Immature natural killer cell (primary cell): ENCODE data around the gene DOCK1. TPM values are rescaled to one million over a fixed set of nuclear protein-coding genes. Genes with fewer than 3 reads are reported as not detected.

Experiments used
- DNase-seq, 3 donors: peaks; one replicate each; pipeline ENCODE4 v3.0.0; 2022; ENCODE audit warnings: mixed read lengths in 1 of 3
- H3K27ac Mint-ChIP-seq, 6 donors: one replicate each; pipeline ENCODE4 v1.8.0; 2020; ENCODE audit warnings: mixed read lengths in 6 of 6, mild to moderate bottlenecking in 5 of 6, inconsistent platforms in 4 of 6, moderate library complexity in 3 of 6
- H3K27me3 Mint-ChIP-seq, 3 donors: one replicate each; pipeline ENCODE4 v1.8.0; 2020 to 2021; ENCODE audit warnings: low read depth in 3 of 3, mild to moderate bottlenecking in 3 of 3, mixed read lengths in 3 of 3, moderate library complexity in 3 of 3, inconsistent platforms in 1 of 3
- H3K36me3 Mint-ChIP-seq, 3 donors: one replicate each; pipeline ENCODE4 v1.8.0; 2020; ENCODE audit warnings: mixed read lengths in 3 of 3, inconsistent platforms in 2 of 3, mild to moderate bottlenecking in 2 of 3
- H3K4me1 Mint-ChIP-seq, 2 donors: one replicate each; pipeline ENCODE4 v1.8.0; 2020; ENCODE audit warnings: inconsistent platforms in 2 of 2, mild to moderate bottlenecking in 2 of 2, mixed read lengths in 2 of 2, moderate library complexity in 1 of 2
- H3K4me3 Mint-ChIP-seq, 5 donors: one replicate each; pipeline ENCODE4 v1.8.0; 2020; ENCODE audit warnings: mild to moderate bottlenecking in 5 of 5, mixed read lengths in 5 of 5, inconsistent platforms in 3 of 5, moderate library complexity in 3 of 5
- H3K9me3 Mint-ChIP-seq, 6 donors: one replicate each; pipeline ENCODE4 v1.8.0; 2020; ENCODE audit warnings: mild to moderate bottlenecking in 6 of 6, mixed read lengths in 6 of 6, inconsistent platforms in 4 of 6, moderate library complexity in 3 of 6
- polyA plus RNA-seq, 3 donors: library from polyadenylated mRNA; unstranded; fragments of 300-500 nt; fragmentation: Illumina TruSeq; gene quantifications; one replicate each; pipeline ENCODE4 v1.2.3, GENCODE V29; 2021

DOCK1 gene
- polyA plus RNA-seq, 3 donors from 2014 or later = 0.37 TPM; not detected in 2

DNA sequence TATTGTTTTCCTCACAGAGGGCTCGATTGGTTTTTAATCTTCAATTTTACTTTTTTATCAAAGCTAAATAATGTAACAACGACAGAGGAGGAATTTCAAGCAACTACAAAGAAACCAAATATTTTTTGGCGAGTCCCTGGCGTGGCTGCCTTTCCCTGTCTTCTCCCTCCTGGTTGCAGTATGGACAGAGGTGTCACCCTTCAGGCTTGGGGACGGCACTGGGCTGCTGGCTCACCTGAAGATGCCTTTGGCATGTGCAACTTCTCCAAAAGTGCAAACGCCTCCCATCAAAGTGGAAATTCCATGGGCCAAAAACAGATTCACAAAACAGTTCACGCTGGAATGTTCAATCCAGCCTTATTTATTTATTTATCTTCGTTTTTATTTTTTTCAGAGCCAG, 51.9 kb downstream of the DOCK1 start:
- Mint-ChIP-seq H3K4me3 (no peak overlapping the region), H3K9me3 (peaks cover 0 to 3% (median 0%) of the 10 kb centered on the region in 6 donors), H3K27ac (no peak overlapping the region), H3K4me1 (peaks cover 3 to 7% of the 10 kb centered on the region in 2 donors), H3K27me3 (peaks cover 0 to 3% (median 2%) of the 10 kb centered on the region in 3 donors), H3K36me3 (no peaks in the 10 kb centered on the region)
- no peak for DNase-seq

DNA sequence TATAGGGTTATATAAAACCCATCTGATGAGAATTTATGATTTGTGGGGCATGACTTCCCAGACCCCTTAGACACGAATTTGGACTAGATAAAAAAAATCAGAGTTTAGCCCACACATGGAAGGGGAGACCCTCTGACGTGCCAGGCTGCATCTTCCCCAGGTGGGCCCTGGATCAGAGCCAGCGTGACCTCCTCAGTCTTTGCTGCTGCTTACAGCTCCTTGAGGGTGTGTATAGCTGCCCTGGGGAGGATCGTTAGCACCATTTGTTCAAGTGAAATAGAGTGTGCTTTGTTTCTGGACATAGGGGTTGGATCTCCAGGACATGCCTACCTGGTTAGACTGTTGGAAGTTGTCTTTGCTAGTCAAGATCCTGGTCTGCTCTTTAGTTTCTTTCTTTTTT, 54.2 kb downstream of the DOCK1 start:
- H3K4me3 Mint-ChIP-seq = no peak overlapping the region
- H3K9me3 Mint-ChIP-seq = peaks cover 0 to 3% (median 0%) of the 10 kb centered on the region in 6 donors
- no peak overlapping the region for H3K27ac Mint-ChIP-seq
- H3K4me1 Mint-ChIP-seq = peaks cover 3 to 7% of the 10 kb centered on the region in 2 donors
- DNase-seq = no peak
- peaks cover 0 to 8% (median 3%) of the 10 kb centered on the region in 3 donors for H3K27me3 Mint-ChIP-seq
- no peaks in the 10 kb centered on the region for H3K36me3 Mint-ChIP-seq

DNA sequence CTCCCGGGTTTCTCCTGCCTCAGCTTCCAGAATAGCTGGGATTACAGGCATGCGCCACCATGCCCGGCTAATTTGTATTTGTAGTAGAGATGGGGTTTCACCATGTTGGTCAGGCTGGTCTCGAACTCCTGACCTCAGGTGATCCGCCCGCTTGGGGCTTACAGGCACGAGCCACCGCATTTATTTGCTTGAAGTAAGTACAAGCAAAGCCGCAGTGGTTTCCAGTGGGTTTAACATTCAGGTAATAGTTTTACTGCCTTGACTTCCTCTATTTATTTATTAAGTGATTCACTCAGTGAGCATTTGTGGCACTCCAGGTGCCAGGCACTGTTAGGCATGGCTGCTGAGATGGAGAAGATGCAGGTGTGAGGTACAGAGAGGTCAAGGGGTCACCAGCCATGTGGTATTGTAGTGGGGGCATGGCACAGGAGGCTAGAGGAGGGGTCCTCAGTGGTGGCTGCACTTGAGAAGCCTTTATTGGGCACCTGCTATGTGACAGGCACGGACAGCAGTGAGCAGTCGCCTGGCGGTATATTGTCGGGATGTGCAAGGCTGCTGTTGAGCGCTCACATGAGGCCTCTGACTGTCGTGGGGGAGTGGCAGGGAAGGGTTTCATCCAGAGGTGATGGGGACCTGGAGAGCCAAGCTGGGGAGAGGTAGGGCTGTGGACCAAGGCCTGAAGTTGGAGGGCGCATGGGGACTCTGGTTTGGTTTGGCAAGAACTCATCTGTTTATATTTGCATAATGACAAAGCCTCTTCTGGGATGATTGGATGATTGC, 54.9 kb downstream of the DOCK1 start:
- Mint-ChIP-seq H3K27ac (no peak overlapping the region), H3K4me3 (no peak overlapping the region), H3K9me3 (peaks cover 0 to 3% (median 0%) of the 10 kb centered on the region in 6 donors), H3K4me1 (peaks cover 3 to 7% of the 10 kb centered on the region in 2 donors), H3K27me3 (peaks cover 0 to 8% (median 3%) of the 10 kb centered on the region in 3 donors), H3K36me3 (no peaks in the 10 kb centered on the region)
- no peak for DNase-seq

- Mint-ChIP-seq H3K4me3 (no peak overlapping the region), H3K27ac (no peak overlapping the region), H3K27me3 (peaks cover 2 to 10% (median 3%) of the 10 kb centered on the region in 3 donors), H3K36me3 (no peaks in the 10 kb centered on the region), H3K4me1 (peaks cover 3 to 7% of the 10 kb centered on the region in 2 donors), H3K9me3 (peaks cover 0 to 2% (median 0%) of the 10 kb centered on the region in 6 donors)
- no peak for DNase-seq
These were observed 58.1 kb downstream of the DOCK1 start for GRCh38 chr10:126963354-126963753.

GRCh38 chr10:126964190-126964589, 59.0 kb downstream of the DOCK1 start:
- Mint-ChIP-seq H3K36me3 (no peaks in the 10 kb centered on the region), H3K27me3 (peaks cover 2 to 10% (median 3%) of the 10 kb centered on the region in 3 donors), H3K27ac (no peak overlapping the region), H3K4me3 (no peak overlapping the region), H3K4me1 (peaks cover 3 to 7% of the 10 kb centered on the region in 2 donors), H3K9me3 (no peaks in the 10 kb centered on the region)
- DNase-seq = no peak

GRCh38 chr10:126966938-126967337, 61.7 kb downstream of the DOCK1 start:
- H3K4me1 Mint-ChIP-seq = no peaks in the 10 kb centered on the region
- no peaks in the 10 kb centered on the region for H3K9me3 Mint-ChIP-seq
- H3K27ac Mint-ChIP-seq = no peak overlapping the region
- no peaks in the 10 kb centered on the region for H3K36me3 Mint-ChIP-seq
- H3K27me3 Mint-ChIP-seq = peaks cover 4 to 8% (median 5%) of the 10 kb centered on the region in 3 donors
- DNase-seq = no peak
- H3K4me3 Mint-ChIP-seq = no peak overlapping the region

DNA sequence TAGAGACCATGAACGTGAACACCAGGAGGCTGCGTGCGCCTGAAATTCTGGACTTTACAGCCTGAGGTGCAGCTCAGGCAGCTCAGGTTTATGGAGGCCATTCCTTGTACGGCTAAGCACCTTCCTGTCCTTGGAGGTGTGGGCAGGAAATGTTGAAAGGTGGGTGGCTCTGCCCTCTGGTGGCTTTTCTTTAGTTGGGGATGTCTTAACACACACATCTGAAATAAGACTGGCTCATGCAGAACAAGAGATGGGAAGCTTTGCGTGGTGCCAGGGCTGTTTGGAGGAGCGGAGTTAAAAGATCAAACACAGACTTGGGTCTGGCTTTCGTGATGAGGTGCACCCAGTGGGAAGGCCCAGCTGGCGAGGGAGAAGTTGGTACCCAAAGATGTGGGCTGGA, 64.1 kb downstream of the DOCK1 start:
- H3K4me1 Mint-ChIP-seq = no peaks in the 10 kb centered on the region
- DNase-seq = no peak
- no peaks in the 10 kb centered on the region for H3K9me3 Mint-ChIP-seq
- H3K27ac Mint-ChIP-seq = no peak overlapping the region
- H3K27me3 Mint-ChIP-seq = peaks cover 4 to 12% (median 5%) of the 10 kb centered on the region in 3 donors
- no peak overlapping the region for H3K4me3 Mint-ChIP-seq
- no peaks in the 10 kb centered on the region for H3K36me3 Mint-ChIP-seq

DNA sequence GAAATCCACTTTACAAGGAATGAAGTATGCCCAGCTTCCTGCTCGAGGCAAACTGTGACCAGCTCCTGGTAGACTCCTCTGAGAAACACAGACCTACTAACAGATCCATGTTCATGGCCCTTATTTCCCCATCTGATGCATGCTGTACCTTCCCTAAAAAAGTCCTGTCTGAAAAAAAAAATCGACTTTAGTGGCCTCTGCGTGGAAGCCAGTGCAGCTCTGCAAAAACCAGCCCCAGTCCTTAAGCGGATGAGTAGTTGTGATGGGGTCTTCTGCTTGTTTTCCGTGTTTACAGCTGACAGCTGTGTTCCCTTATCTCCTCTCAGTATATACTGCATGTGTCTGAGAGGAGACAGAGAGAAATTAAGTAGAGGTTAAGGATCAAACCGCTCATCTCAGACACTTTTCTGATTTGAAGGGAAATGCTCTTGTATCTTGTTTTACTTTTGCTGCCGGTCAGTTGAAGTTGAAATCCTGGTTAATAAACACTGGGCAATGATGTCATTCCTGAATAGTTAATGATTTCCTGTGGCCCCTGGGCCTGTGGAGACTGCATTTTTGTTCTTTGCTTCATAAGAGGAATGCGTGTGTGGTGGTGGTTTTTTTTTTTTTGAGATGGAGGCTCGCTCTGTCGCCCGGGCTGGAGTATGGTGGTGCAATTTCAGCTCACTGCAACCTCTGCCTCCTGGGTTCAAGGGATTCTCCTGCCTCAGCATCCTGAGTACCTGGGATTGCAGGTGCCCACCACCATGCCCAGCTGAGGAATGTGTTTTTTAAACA, 67.6 kb downstream of the DOCK1 start:
- DNase-seq = no peak
- Mint-ChIP-seq H3K36me3 (no peaks in the 10 kb centered on the region), H3K4me1 (no peaks in the 10 kb centered on the region), H3K27ac (no peak overlapping the region), H3K9me3 (no peaks in the 10 kb centered on the region), H3K4me3 (no peak overlapping the region), H3K27me3 (peaks cover 3 to 9% (median 4%) of the 10 kb centered on the region in 3 donors)

GRCh38 chr10:126975221-126975620, 70.0 kb downstream of the DOCK1 start:
- Mint-ChIP-seq H3K27ac (no peak overlapping the region), H3K9me3 (no peaks in the 10 kb centered on the region), H3K36me3 (no peaks in the 10 kb centered on the region), H3K4me1 (no peaks in the 10 kb centered on the region), H3K27me3 (peaks cover 3 to 9% (median 4%) of the 10 kb centered on the region in 3 donors), H3K4me3 (no peak overlapping the region)
- no peak for DNase-seq

- no peak overlapping the region for H3K27ac Mint-ChIP-seq
- no peak overlapping the region for H3K4me3 Mint-ChIP-seq
- no peak for DNase-seq
- no peaks in the 10 kb centered on the region for H3K36me3 Mint-ChIP-seq
- peaks cover 0 to 6% (median 4%) of the 10 kb centered on the region in 3 donors for H3K27me3 Mint-ChIP-seq
- no peaks in the 10 kb centered on the region for H3K4me1 Mint-ChIP-seq
- H3K9me3 Mint-ChIP-seq = no peaks in the 10 kb centered on the region
These were observed 72.0 kb downstream of the DOCK1 start for GRCh38 chr10:126977216-126977615.

GRCh38 chr10:126979311-126979710, 74.1 kb downstream of the DOCK1 start:
- Mint-ChIP-seq H3K27me3 (peaks cover 2% of the 10 kb centered on the region in 3 donors), H3K9me3 (no peaks in the 10 kb centered on the region), H3K4me1 (no peaks in the 10 kb centered on the region), H3K36me3 (no peaks in the 10 kb centered on the region), H3K4me3 (no peak overlapping the region), H3K27ac (no peak overlapping the region)
- DNase-seq = no peak

DNA sequence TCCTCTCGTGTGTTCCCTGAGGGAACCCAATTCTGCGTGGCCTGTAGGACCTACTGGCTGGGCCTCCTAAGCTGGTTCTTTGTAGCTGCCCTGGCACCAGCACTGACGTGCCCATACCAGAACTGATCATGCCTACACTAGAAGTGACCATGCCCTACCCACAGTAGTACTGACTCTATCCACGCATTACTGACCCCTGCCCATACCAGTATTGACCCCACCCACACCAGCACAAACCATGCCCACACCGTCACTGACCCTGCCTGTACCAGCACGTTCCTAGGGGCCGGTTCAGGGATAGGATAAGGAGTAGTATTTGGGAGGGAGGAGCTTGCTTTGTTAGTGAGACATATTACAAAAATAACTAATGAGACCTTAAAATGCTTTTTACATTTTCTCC, 88.0 kb downstream of the DOCK1 start:
- H3K27me3 Mint-ChIP-seq = peaks cover 2 to 3% (median 2%) of the 10 kb centered on the region in 3 donors
- no peaks in the 10 kb centered on the region for H3K36me3 Mint-ChIP-seq
- H3K9me3 Mint-ChIP-seq = no peaks in the 10 kb centered on the region
- DNase-seq = no peak
- no peak overlapping the region for H3K4me3 Mint-ChIP-seq
- no peak overlapping the region for H3K27ac Mint-ChIP-seq
- H3K4me1 Mint-ChIP-seq = no peaks in the 10 kb centered on the region

DNA sequence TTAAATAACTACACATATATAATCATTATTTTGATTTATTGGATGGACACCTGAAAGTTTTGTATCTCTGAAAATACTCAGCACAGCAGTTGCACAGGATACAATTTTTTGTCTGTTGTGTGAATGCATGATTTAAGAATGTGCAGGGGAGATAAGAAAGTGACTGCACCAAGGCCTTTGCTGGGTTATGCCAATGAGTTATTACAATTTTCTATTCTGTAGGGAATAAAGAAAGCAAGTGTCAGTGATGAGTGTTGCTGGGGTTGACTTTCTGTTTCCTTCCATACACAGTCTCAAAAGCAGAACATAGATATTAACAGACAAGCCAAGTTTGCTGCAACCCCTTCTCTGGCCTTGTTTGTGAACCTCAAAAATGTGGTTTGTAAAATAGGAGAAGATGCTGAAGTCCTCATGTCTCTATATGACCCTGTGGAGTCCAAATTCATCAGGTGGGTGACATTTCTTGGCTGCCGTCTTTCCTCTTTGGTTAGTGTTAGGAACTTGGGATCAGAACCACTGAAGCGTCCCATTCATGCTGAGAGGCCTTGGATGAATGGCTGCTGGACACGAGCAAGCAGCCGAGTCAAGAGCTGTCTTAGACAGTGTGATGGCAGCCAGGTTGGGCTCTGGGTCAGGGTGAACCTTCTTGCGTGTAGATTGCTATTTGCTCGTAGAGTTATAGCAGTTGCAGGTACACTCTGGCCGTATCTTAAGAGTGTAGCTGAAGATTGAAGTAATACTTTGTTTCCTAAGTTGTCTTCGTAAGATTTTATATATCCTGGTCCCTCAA, 92.8 kb downstream of the DOCK1 start:
- Mint-ChIP-seq H3K36me3 (no peaks in the 10 kb centered on the region), H3K4me3 (no peak overlapping the region), H3K4me1 (no peaks in the 10 kb centered on the region), H3K27ac (no peak overlapping the region), H3K27me3 (peaks cover 2 to 8% (median 2%) of the 10 kb centered on the region in 3 donors), H3K9me3 (peaks cover 0 to 3% (median 0%) of the 10 kb centered on the region in 6 donors)
- DNase-seq = no peak
